Measurements from ENCODE around the gene FAM98A.

The FAM98A gene

GRCh38 chr2:33599175-33599942 lies at the start of gene FAM98A:
Gene FAM98A, minus strand, starts transcription at chr2:33599299. Its CDS starts 78 bp downstream, at chr2:33599221.
- DNase-seq (ENCODE audit: low read depth), result peak; percentile 99

GRCh38 chr2:33645861-33646260 lies 46.8 kb upstream of the FAM98A start:
- no peak for DNase-seq (ENCODE audit: low read depth)

DNA sequence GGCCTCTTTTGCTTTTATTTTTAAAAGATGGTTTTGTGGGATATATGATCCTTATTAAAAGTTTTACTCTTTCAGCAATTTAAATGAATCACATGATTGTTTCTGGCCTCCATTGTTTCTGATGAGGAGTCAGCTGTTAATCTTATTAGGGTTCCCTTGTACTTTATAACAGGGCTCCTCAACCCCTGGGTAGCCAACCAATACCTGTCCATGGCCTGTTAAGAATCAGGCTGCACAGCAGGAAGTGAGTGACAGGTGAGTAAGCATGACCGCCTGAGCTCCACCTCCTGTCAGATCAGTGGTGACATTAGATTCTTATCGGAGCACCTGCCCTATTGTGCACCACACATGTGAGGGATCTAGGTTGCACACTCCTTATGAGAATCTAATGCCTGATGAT lies 45.1 kb upstream of the FAM98A start:
- DNase-seq (ENCODE audit: low read depth), result no peak

DNA sequence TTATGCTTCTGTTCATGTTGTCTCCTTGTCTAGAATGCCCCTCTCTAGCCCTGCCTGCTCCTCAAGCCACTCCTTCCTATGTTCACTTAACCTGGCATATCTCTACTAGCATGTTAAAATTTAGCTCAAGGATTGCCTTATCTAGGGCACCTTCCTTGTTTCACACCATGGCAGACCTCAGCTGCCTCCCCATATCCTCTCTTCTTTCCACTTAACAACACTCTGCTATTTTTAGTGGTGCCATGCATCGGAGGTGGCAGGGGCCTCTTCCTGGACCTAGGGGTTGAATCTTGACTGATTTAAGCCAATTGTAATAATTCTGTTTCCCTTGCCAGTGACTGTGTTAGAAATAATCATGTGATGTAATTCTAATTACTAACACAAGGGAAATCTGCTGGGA lies 36.9 kb upstream of the FAM98A start:
- DNase-seq (ENCODE audit: low read depth), result no peak

GRCh38 chr2:33634261-33634910 lies 35.3 kb upstream of the FAM98A start:
- DNase-seq (ENCODE audit: low read depth), result no peak

GRCh38 chr2:33633315-33633714 lies 34.2 kb upstream of the FAM98A start:
- DNase-seq (ENCODE audit: low read depth), result no peak

DNA sequence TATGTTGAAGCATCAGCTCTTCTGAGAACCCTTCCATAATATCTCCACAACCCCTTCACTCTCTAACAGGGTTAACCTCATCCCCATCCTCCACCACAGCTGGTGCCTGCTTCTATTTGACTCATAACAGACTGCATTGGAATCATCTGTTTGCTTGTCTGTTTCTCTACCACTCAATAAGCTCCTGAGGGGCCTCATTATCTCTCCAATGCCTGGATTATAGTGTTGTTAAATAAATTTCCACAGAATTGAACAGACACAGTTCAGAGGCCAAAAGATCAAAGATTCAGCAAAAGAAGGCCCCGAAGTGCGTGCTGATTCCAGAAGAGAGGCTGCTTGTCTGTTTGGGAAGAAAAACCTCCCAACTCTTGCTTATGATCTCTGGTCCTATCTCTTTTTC lies 33.7 kb upstream of the FAM98A start:
- no peak for DNase-seq (ENCODE audit: low read depth)

GRCh38 chr2:33628031-33628827 lies 29.1 kb upstream of the FAM98A start:
- DNase-seq (ENCODE audit: low read depth), result no peak

GRCh38 chr2:33619028-33619427 lies 19.9 kb upstream of the FAM98A start:
- no peak for DNase-seq (ENCODE audit: low read depth)

GRCh38 chr2:33617989-33618388 lies 18.9 kb upstream of the FAM98A start:
- DNase-seq (ENCODE audit: low read depth), result no peak

GRCh38 chr2:33617401-33617800 lies 18.3 kb upstream of the FAM98A start:
- DNase-seq (ENCODE audit: low read depth), result no peak

- no peak for DNase-seq (ENCODE audit: low read depth)
Measured at GRCh38 chr2:33616873-33617272, 17.8 kb upstream of the FAM98A start.

GRCh38 chr2:33614190-33614589 lies 15.1 kb upstream of the FAM98A start:
- no peak for DNase-seq (ENCODE audit: low read depth)

- no peak for DNase-seq (ENCODE audit: low read depth)
Measured at GRCh38 chr2:33607905-33608304, 8.8 kb upstream of the FAM98A start.

DNA sequence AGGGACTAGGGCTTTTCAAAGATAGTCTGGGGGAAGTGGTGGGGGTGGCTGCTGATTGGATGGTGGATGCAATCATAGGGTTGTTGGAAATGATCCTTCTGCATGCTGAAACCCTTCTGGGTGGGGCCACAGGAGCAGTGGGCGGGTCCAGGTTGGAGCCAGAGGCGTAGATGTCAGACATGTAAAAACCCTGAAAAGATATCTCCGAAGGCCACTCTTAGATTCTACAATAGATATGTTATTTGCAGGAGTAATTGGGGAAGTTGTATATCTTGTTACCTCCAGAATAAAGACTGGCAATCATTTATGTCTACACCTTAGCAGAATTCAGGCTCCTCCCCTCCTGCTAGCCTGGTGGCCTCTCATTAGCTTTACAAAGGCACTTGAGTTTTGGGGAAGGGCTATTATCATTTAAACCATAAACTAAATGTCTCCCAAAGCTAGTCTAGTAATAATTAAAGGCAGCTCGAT lies 8.2 kb upstream of the FAM98A start:
- no peak for DNase-seq (ENCODE audit: low read depth)

DNA sequence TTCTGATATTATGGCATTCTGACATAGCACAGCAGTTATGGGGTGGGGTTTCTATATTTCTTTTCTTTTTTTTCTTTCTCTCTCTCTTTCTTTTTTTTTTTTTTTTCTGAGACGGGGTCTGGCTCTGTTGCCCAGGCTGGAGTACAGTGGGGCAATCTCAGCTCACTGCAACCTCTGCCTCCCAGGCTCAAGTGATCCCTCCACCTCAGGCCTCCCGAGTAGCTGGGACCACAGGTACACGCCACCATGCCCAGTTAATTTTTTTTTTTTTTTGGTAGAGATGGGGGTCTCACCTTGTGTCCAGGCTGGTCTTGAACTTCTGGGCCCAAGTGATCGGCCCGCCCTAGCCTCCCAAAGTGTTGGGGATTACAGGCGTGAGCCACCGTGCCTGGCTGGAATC lies 7.5 kb upstream of the FAM98A start:
- no peak for DNase-seq (ENCODE audit: low read depth)

DNA sequence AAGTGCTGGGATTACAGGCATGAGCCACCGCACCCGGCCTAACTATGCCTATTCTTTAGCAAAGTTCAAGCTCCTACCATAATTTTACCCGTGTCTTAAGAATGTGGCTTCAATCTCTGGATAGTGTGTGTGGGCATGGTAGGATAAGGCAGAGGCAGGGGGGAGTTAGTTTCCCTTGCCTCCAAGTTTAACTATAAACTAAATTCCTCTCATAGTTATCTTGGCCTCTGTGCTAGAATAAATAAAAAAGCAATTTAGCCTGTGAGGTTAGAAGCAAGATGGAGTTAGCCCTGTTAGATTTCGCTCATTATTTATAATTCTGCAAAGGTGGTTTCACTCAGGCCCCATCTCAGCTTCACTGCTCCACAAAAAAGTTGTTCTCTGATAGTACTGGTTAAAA lies 7.0 kb upstream of the FAM98A start:
- DNase-seq (ENCODE audit: low read depth), result no peak

GRCh38 chr2:33605056-33605455 lies 6.0 kb upstream of the FAM98A start:
- DNase-seq (ENCODE audit: low read depth), result no peak

DNA sequence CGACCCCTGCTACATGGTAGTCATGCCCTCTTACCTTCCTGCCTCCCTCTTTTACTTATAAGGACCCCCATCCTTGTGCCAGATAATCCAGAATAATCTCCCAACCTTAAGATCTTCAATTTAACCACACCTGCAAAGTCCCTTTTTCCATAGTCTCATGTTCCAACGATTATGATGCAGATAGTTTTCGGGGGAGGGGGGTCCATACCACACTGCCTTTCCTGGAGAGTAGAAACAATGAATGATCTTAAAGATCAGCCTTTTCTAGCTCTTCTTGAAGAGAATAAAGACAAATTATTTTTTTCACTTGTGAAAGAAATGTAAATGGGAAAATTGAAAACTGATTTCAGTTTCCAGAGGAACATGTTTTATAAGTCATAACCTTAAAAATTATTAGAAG lies 4.3 kb upstream of the FAM98A start:
- no peak for DNase-seq (ENCODE audit: low read depth)

DNA sequence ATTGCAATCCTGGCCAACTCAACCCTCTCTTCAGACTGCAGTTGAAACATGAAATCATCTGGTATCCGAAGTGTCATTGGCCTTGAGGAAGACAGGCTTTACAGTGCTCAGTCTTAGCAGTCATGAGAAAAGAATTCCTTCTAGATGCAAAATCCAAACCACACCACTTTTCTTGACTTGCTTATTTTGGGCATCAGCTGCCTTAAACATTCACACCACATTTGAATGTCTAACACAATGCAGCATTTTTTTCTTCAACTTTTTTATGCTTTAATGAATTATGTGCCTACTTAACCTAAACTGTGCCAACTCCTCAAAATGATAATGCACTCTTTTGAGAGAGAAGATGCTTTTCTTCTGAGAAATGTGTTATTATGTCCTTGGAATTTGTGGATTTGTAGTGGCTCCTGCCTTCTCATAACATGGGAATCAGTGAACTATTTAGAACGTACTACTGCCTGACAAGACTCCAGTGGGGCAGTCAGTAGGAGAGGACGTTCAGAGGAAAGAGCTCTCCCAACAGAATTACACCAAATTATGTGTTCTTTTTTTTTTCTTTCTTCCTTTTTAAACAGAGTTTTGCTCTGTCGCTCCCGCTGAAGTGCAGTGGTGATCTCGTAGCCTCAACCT lies 3.2 kb upstream of the FAM98A start:
- no peak for DNase-seq (ENCODE audit: low read depth)

DNA sequence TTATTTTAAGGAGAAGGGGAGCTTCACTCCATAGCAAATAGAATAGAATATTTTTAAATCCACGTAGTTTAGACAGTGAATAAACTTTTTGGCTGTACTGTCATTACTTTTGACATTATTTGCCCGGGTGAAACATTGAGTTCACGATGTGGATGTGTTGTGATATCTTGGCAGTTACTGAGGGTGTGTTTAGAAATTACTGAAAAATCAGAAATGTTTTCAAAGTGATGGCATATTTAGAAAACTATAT lies 769 bp upstream of the FAM98A start:
- no peak for DNase-seq (ENCODE audit: low read depth)

DNA sequence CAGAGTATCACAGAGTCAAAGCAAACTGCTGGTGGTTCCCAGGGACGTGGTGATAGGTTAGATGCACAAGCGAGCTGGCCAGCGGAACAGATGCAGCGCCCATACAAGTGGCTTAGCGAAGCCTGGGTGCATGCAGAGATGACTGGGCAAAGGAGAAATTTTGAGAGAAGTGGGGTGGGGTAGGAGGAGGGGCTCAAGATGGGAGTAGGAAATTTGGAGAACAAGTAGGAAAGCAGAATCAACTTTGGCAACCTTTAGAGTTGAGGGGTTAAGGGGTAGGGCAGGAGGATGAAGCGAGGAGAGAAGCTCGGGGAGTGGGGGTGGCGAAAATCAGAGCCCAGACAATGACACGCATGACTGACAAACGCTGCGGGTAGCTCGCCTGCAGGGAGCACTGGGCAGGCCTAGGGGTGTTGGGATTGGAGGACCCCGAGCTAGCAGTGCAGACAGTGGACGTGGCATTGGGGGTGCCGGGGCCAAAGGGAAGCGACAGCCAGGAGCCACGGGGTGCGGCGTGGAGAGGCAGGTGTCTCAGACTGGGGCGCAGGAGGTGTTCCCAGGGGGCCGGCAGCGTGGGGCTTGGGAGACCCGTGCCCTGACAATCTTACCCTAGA lies 431 bp downstream of the FAM98A start:
- DNase-seq (ENCODE audit: low read depth), result no peak
